Suprapubic skin (tissue), 4 donors: ENCODE results near the gene ASPRV1.

Experiments
- EP300 ChIP-seq: sonication (generic); formaldehyde crosslinking; IDR thresholded peaks from one replicate; pipeline ENCODE4 v1.6.1; 2017; ENCODE audit warnings: antibody characterized with exemption
- POLR2A ChIP-seq, 2 donors: fragments of 450-650 bp; IDR thresholded peaks; one replicate each; pipeline ENCODE4 v1.6.1; 2017; ENCODE audit warnings: antibody characterized with exemption in 2 of 2, mild to moderate bottlenecking in 2 of 2, moderate library complexity in 2 of 2
- POLR2AphosphoS5 ChIP-seq, 3 donors: sonication (generic); formaldehyde crosslinking; IDR thresholded peaks; one replicate each; pipeline ENCODE4 v1.6.1; 2017; ENCODE audit warnings: antibody characterized with exemption in 3 of 3
- TF ChIP-seq, protein P1 (sequence below), 2 donors: fragments of 200-600 bp in 1 of 2; fragments of 450-650 bp in 1 of 2; sonication (generic) in 1 of 2; IDR thresholded peaks; one replicate each; pipeline ENCODE4 v1.5.1; 2016 to 2019; ENCODE audit warnings: antibody characterized with exemption in 2 of 2, mild to moderate bottlenecking in 1 of 2, moderate library complexity in 1 of 2

DNA sequence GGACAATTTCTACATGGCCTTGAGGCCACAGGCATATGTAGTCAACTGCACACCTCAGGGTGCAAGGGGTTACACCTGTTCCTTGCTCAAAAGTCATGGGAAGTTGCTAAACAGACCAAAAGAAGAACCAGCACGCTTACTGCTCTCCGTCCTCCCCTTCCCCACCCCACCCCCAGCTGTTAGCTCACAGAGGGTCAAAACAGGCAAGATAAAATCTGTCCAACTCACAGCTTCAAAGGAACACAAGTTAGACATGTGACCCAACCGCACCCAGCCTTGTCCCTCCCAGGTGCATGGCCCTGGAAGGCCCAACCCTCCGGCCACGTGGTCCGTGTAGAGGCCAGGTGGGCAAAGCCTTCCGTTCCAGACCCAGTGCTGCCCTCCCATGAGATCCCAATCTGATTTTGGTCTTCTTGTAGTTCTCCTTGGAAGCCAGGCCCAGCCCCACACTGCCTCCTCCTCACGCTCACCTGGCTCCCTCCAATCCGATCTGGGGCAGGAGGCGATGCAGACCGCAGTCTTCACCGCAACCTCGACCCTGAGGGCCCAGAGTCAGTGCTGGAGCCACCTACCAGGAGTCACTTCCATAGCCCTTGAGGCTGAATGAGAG, 14.5 kb upstream of the ASPRV1 start:
- TF ChIP-seq, protein P1, sequence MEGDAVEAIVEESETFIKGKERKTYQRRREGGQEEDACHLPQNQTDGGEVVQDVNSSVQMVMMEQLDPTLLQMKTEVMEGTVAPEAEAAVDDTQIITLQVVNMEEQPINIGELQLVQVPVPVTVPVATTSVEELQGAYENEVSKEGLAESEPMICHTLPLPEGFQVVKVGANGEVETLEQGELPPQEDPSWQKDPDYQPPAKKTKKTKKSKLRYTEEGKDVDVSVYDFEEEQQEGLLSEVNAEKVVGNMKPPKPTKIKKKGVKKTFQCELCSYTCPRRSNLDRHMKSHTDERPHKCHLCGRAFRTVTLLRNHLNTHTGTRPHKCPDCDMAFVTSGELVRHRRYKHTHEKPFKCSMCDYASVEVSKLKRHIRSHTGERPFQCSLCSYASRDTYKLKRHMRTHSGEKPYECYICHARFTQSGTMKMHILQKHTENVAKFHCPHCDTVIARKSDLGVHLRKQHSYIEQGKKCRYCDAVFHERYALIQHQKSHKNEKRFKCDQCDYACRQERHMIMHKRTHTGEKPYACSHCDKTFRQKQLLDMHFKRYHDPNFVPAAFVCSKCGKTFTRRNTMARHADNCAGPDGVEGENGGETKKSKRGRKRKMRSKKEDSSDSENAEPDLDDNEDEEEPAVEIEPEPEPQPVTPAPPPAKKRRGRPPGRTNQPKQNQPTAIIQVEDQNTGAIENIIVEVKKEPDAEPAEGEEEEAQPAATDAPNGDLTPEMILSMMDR (IDR thresholded peaks at IDR 0.05), result no peak
- TF ChIP-seq POLR2A (IDR thresholded peaks at IDR 0.05), result no peak
- TF ChIP-seq POLR2AphosphoS5 (IDR thresholded peaks at IDR 0.05), result no peak
- TF ChIP-seq EP300, result no peak
